HG02610 (cell line): ENCODE results near the gene USP15.

Source experiments
- ATAC-seq: cut with Tn5 transposase; IDR thresholded peaks from one replicate; pipeline ENCODE4 v1.9.1; 2021; ENCODE audit warnings: mild to moderate bottlenecking, moderate library complexity; ENCODE audit not compliant: unreplicated experiment

The USP15 gene

DNA sequence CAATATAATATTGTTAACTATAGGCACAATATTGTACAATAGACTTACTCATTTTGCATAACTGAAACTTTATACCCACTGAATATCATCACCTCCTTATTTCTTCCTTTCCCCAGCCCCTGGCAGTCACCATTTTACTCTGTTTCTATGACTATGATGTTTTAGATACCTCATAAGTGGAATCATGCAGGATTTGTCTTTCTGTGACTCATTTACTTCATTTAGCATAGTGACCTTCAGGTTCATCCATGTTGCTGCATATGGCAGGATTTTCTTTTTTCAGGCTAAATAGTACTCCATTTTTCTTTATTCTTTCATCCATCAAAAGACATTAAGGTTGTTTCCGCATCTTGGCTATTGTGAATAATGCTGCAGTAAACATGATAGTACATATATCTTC is 18.9 kb downstream of the USP15 start:
- ATAC-seq, result no peak

DNA sequence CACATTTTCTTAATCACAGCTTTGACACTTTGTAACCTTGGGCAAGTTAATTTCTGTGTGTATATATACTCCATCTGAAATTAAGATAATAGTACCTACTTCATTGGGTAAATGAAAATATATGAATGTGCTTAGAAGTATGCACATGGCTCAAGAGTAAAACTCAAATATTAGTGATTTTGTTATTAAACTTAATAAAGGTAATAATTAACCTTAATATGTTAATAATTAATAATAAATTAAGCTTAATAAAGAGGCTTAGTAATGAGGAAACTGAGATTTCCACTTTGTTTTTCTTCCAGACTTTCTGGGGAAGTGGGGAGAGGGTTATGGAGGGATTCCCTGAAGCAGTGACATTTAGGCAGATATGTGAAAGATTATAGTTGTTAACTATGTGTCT is 19.8 kb downstream of the USP15 start:
- no peak for ATAC-seq

DNA sequence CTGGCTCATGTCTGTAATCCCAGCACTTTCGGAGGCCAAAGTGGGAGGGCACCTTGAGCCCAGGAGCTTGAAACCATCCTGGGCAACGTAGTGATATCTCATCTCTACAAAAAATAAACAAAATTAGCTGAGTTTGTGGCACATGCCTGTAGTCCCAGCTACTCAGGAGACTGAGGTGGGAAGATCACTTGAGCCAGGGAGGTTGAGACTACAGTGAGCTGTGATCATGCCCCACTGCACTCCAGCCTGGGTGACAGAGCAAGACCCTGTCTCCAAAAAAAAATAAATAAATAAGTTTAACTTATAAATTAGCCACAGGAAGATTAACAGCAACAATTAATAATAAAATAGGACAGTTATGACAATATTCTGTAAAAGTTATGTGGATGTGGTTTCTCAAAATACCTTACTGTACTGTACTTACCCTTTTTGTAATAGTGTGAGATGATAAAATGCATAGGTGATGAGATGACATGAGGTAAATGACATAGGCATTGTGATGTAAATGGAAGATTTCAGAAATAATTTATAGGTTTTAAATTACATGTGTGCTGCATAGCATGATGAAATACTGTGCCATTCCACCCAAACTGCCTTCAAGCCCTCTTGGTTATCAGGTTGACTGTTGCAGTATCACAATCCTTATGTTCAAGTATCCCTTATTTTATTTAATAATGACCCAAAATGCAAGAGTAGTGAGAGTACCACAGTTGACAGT is 22.0 kb downstream of the USP15 start:
- no peak for ATAC-seq

DNA sequence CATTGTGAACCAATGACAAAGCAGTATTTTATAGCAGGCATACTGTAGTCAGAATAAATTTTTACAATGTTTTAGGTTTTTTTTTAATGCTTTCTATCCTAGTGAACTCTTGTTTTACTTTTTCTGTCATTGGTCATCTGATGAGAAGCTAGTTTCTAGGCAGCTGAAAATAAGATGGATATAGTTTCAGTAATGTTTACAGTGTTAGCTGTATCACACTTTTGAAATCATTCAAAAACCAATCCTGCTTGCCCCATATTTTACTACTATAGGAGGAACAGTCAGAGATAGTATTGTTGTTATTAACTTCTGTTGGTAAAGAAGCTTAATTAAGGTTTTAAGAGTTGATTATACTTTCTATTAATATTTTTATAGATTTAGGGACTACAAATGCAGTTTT is 24.5 kb downstream of the USP15 start:
- no peak for ATAC-seq

DNA sequence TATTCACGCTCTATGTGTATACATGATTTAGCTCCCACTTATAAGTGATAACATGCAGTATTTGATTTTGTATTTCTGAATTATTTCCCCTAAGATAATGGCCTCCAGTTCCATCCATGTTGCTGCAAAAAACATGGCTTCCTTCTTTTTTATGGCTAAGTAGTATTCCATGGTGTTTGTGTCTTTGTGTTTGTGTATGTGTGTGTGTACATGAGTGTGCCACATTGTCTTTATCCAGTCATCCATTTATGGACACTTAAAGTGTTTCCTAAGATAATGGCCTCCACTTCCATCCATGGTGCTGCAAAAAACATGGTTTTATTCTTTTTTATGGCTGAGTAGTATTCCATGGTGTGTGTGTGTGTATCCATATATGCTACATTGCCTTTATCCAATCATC is 25.1 kb downstream of the USP15 start:
- ATAC-seq, result no peak

DNA sequence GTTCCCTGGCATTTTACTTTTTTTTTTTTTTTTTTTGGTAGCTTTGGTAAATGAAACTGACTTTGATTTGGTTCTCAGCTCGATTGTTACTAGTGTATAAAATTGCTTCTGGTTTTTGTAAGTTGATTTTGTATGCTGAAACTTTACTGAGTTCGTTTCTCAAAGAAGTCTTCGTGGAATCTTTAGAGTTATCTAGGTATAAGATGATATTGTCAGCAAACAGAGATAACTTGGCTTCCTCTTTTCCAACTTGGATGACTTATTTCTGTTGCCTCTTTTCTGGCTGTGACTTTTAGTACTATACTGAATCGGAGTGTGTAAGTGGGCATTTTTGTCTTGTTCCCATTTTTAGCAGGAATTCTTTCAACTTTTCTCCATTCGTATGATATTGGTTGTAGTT is 28.1 kb downstream of the USP15 start:
- no peak for ATAC-seq

DNA sequence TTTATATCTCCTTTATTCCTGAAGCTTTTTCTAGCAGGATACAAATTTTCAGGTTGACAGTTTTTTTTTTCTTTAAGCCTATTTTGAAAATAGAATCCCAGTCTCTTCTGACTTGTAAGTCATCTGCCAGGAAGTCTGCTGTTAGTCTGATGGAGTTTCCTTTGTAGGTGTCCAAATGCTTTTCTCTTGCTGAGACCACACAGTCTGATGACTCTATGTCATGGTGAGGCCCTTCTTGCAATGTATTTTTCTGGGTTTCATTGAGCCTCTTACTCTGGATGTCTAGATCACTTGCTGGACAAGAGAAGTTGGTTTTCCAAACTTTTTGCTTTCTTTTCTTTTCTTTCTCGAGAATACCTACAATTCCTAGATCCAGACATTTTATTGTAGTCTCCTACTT is 30.6 kb downstream of the USP15 start:
- no peak for ATAC-seq

DNA sequence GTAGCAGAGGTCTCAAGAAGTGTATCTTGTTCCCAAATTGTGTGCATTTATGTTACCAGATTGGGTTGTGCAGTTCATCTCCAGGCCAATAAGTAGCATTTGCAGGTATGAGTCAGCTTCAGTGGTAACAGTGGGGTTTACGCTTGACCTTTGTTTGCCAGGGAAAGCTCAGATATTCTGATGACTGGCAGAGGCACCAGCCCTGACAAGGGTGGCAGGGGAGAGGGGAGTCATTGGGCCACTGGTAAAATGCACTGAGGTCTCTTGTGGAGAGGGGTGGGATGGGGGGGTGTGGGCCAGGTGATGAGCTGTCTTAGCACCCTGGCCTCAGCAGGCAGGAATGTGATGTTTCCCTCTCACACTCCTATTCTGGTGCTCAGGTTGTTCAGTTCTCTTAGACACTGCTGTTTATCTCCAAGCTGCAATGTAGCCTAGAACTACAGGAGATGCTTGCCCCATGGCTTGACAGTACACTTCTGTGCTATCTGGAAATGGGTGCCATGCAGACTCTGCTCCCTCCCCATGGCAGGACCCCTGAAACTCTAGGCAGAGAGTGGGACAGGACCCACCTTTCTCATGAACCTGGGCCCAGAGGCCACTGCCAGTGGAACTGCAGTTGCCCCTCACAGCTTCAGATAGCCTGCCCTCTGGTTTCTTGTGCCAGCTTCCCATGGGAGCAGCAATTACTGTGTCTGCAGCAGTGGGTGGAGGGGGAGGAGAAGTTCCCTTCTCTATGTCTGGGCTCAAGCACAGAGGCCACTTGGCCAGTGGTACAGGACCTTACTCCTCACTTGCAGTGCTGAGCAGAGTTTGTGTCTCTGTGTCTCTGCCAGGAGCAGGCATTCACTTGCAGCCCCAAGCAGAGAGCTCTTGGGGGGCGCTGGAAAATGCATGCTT is 31.9 kb downstream of the USP15 start:
- peak; percentile 53 for ATAC-seq

DNA sequence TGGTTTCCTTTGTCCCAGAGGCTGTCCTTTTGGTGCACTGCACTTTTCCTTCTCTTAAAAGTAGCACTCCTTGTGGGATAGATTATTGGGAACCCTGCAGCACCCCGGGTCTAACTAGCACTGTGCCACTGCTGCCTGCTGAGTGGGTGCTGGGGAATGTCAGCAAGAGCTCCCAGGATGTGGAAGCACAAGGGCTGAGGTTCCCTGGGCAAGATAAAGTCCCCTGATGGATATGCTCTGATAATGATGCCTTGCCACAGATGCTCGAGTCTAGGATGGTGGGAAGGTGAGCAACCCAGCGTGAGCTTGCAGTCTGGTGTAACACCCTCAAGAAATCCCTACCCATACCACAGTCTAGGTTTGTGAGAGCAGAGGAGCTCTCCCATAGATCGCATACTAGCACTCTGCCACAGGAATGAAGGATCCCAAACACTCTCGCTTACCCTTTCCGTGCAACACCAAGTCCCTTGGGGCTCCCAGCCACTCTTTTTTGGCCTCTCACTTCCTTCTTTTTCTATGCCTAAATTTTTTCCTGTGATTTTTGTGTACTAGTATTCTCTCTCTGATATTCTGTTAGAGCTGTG is 32.6 kb downstream of the USP15 start:
- ATAC-seq, result peak; percentile 17

DNA sequence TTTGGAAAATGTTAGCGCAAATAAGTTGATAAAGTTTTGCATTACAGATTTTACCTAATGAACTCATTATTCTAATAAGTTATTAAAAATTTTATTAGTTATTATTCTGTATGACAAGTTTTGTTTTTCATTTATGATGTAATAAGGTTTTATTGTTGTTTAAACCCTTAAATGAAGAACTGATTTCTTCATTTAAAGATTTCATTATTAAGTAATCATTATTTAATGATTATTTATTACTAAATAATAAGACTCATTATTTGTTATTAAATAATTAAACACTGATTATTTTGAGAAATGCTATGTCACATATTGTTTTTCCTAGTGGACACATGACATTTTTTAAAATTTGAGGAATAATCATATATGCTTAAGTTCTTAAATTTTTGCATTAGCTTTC is 34.2 kb downstream of the USP15 start:
- no peak for ATAC-seq

DNA sequence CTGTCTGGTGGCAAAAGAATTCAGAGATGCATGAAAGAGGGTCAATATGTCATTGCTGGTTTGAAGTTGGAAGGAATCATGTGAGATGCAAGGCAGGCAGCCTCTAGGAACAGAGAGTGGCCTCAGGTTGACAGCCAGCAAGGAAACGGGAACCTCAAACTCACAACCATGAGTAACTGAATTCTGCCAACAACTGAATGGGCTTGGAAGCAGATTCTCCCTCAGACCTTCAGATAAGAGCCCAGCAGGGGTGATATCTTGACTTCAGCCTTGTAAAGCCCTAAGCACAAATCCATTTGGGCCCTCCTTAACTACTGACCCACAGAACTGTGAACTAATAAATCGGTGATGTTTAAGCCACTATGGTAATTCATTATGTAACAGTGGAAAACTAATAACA is 35.8 kb downstream of the USP15 start:
- ATAC-seq, result no peak

DNA sequence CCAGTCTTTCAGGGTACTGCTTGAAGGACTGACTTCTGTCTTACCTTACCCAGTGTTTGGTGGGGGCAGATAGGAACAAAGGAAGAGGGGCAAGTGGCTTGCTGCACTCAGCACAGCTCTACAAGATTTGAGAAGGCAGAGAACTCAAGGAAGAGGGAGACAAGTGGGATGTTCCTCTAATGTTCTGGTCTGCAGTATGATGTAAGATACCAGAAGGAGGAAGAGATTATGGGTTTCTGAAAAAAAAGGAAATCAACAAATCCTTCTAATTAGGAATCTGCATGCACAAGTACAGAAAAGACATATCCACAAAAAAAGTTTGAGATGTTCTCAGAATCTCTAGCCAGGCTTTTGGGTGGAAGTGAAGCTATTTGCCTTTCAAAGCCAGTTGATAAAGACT is 37.1 kb downstream of the USP15 start:
- no peak for ATAC-seq

DNA sequence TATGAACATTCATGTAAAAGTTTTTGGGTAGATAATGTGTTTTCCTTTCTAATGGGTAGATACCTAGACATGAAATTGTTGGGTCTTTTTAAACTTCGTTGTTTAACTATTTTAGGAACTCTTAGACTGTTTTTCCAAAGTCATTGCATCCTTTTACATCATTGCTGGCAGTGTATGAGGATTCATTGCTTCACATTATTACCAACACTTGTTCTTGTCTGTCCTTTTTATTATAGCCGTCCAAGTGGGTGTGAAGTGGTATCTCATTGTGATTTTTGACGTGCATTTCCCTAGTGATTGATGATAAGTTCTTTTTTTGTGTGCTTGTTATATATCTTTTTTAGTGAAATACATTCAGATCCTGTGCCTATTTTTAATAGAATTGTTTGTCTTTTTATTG is 39.4 kb downstream of the USP15 start:
- no peak for ATAC-seq

DNA sequence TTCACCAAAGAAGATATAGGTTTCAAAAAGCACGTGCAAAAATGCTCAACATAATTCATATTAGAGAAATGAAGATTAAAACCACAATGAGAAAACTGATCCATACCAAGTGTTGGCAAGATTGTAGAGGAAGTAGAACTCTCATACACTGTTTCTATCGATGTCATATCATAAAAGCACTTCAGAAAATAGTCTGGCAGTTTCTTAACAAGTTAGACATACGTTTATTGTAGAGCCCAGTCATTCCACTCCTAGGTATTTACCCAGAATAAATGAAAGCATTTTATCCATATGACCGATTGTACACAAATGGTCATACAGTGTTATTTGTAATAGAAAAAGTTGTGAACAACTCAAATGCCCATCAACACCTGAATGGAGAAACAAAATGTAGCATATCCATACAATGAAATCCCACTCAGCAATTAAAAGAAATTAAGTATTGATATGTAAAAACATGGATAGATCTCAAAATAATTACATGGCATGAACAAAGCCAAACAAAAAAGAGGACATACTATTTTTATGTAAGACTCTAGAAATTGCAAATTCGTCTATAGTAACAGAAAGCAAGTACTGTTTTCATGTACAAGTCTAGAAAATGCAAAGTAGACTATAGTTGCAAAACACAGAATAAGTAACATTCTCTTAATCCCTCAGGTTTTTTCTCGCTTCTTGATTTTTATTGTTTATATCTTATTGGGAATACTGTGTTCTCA is 41.0 kb downstream of the USP15 start:
- ATAC-seq, result peak; percentile 41

DNA sequence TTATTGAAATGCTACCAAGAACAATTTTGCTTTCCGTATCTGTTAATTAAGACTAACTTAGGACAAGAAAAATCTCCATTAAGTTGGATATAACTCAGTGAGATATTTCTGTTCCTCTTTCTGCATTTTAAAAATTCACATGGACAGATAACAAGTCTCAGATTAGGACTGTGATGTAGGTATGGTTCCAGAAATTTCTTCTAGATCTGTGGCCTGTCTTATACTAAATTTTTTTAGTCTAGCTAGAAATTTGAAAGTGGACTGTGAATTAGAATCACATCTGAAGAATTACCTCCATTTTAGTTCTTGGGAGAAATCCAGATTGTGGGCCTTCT is 41.6 kb downstream of the USP15 start:
- ATAC-seq, result no peak

DNA sequence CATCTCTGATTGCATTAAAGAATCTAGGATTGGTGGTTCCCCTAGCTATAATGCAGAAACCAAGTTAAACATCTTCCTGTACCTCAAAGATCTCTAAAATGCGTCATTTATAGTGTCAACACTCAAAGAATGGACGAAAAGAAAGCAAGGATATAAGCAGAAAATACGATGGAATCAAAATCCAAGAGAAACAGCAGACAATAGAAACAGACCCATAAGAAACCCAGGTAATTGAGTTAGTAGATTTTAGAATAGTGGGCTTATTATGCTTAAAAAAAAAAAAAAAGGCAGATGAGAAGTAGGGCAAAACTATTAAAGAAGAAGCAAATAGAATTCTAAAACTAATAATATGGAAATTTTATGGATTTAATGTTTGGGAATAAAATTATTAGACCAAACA is 44.4 kb downstream of the USP15 start:
- ATAC-seq, result no peak

DNA sequence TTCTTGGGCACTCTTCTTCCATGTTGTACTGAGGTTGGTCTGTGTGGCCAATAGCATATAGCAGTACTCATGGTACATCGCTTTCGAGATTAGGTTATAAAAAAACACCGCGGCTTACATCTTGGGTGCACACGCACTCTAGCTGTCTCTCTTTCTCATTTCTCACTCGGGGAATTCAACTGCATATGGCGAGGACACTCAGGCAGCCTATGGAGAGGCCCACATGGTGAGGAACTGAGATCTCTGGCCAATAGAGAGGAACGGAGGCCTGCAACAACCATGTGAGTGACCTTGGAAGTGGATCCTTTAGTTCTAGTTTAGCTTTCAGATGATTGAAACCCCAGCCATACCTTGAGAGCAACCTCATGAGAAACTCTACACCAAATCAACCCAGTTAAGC is 45.6 kb downstream of the USP15 start:
- no peak for ATAC-seq

DNA sequence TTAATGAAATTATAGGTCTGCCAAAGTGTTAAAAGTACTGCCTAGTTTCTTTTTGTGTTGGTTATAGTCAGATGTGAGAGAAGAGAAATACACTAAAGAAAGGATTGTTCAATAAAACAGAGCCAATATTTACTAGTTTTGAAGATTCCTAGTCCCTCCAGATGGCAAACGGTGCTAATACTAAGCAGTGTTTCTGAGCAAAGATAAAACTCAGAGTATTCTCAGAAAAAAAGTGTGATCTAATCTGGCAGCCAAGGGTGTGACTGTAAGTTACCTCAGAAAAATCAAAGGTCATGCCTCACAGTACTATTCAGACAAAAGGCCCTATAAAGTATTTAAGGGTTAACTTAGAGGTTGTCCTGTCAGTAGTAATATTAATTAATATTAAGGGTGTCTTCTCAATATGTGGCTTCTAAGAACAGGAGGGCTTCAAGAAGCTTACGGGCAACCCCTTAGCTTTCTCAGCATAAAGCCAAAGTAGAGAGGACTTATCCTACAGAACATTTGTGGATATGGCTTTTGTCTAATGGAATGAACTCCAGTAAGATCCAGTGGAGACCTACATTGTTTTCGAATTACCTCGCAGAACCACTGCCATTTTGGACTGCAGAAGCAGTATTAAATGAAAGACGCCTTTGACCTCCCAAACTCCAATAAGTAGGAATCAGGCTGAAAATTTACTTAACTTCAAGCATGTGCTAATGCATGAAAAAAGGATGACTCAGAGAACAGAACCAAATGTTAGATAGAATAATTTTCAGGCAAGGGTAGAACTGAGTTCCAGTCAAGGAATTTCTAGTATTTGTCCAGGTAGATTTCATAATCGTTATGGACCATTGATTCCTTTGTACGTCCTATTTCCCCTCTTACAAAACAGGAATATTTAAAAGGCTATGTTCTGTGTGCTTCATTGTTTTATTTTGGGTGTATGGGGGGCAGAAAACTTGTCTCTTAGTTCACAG is 46.6 kb downstream of the USP15 start:
- no peak for ATAC-seq

DNA sequence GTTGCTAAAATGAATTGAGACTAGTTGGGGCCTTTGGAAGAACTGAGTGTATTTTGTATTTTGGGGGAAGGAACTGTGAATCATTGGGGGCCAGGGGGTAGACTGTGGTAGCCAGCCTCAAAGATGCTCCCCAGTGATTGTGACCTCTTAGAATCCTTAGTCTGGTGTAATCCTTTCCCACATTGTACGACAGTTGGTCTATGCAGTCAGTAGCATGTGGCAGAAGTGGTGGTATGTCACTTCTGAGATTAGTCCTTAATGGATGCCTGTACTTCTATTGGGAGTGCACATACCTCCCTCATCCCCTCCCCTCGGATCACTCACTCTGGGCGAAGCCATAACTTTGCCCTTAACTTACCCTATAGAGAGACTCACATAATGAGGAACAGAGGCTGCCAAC is 48.0 kb downstream of the USP15 start:
- ATAC-seq, result no peak

DNA sequence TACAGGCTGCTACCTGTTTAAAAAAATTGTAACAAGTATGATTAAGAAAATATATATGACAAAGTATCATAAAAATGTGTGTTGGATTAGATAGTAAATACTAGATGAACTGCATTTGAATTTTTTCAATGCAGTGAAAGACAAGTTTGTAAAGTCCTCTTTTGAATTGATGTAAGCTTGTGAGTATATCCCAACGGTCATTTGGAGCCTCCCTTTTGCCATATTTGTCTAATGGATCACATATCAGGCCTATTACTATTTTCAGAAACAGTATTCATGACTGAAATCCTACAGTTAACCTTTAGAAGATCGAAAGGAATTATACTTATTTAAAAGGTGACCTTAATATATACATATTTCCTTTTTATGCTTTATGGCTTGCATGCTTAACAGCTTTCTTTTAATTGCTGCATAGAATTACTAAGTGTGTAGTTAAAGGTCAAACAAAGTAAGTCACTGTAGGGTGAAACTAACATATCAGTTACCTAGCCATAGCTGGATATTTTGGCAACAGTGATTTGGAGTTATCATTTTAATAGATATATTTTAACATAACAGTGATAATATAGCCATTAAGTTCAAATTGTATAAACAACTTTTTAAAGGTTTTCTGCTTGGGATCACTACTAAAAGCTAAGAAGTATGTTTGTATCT is 53.6 kb downstream of the USP15 start:
- no peak for ATAC-seq
